NT2/D1 (cell line): Measurements from ENCODE around the gene PIK3R3.

Experiments
- SUZ12 ChIP-seq: IDR thresholded peaks from 2 replicates; pipeline ENCODE4 v1.6.1; 2011; ENCODE audit not compliant: insufficient read length, insufficient read depth; ENCODE audit errors: extremely low read depth
- YY1 ChIP-seq: IDR thresholded peaks from 2 replicates; pipeline ENCODE4 v1.6.1; 2011; ENCODE audit not compliant: insufficient read length, insufficient read depth
- ZNF274 ChIP-seq: IDR thresholded peaks from 2 replicates; pipeline ENCODE4 v1.6.1; 2011; ENCODE audit warnings: mild to moderate bottlenecking, low read depth, low read length

DNA sequence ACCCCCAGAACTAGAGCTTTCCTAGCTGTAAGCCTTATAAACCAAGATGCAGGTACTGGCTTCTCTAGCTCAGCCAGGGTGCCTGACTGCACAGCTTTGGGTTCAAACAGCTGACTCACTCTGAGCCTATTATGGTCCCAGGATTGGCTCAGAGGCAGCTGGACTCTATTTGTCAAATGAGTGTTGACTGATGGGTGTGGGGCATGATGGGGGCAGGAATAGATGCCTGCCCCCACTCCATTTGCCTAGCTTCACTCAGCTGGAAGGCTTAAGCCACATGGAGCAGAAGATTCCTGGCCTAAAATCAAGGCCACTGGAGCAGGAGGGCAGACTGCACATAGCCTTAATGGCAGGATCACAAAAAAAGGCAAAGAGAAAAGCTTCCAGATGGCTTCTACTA, 90.5 kb downstream of the PIK3R3 start:
- TF ChIP-seq YY1 (no peak), SUZ12 (no peak), ZNF274 (no peak)
